Umbilical cord (tissue), 1 donor: ENCODE results near the gene ZNF441. TPM values are rescaled to one million over a fixed set of nuclear protein-coding genes. Genes with fewer than 3 reads are reported as not detected.

Experiments used
- total RNA-seq: library from RNA; depleted of rRNA; stranded (reverse); fragments of >200 nt; gene quantifications from one replicate; pipeline ENCODE4 v1.2.3, GENCODE V29; 2014; ENCODE audit warnings: low replicate concordance; ENCODE audit not compliant: insufficient read depth

Gene ZNF441
- total RNA-seq, 1 donor from 2014 or later, result 16.9 TPM

Other genes with a start within 250 kb of the ZNF441 start
- 43.8 TPM for gene ECSIT, start 237.9 kb upstream of the ZNF441 start, total RNA-seq
- gene CNN1, start 228.1 kb upstream of the ZNF441 start, total RNA-seq, result 1,035 TPM
- gene ELOF1, start 207.8 kb upstream of the ZNF441 start, total RNA-seq, result 8.7 TPM
- 2.6 TPM for gene ACP5, start 189.4 kb upstream of the ZNF441 start, total RNA-seq
- 25.0 TPM for gene ZNF627, start 169.5 kb upstream of the ZNF441 start, total RNA-seq
- gene ZNF823, start 28.1 kb upstream of the ZNF441 start, total RNA-seq, result 22.1 TPM
- 3.1 TPM for gene ZNF491, start 31.5 kb downstream of the ZNF441 start, total RNA-seq
- 32.7 TPM for gene ZNF440, start 47.3 kb downstream of the ZNF441 start, total RNA-seq
- 9.1 TPM for gene ZNF439, start 81.7 kb downstream of the ZNF441 start, total RNA-seq
- 27.9 TPM for gene ZNF69, start 120.8 kb downstream of the ZNF441 start, total RNA-seq
- 16.1 TPM for gene ZNF700, start 158.1 kb downstream of the ZNF441 start, total RNA-seq
- gene ZNF763, start 198.0 kb downstream of the ZNF441 start, total RNA-seq, result 11.6 TPM